ENCODE measurements around the gene STX8. TPM values are rescaled to one million over a fixed set of nuclear protein-coding genes. Genes with fewer than 3 reads are reported as not detected.

STX8 gene
- total RNA-seq, 1 experiment from 2014 or later: 38.8 TPM

DNA sequence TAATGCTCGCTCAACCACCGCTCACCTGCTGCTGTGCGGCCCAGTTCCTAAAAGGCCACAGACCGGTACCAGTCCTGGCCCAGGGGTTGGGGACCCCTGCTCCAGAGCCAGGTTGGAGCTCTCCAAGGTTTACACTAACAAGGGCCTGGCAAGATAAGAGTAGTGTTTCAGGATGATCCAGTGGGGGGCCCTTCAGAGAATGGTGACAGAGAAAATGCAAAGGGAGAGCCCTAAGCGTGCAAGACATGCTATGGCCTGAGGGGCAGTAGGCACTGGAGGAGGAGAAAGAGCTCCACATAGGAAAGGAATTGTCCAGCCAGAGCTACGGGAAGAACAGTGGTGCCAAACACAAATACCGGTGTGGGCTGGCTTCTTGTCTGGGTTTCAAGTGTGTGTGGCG, 233.4 kb downstream of the STX8 start:
- ChIA-PET RAD21 (ENCODE audit: low non-redundant PET in 1 of 2, low total read pairs in 2 of 2, uncharacterized antibody in 2 of 2, unreplicated experiment in 2 of 2) (no interaction called here), CTCF (no interaction called here), POLR2A (no interaction called here)
- Histone ChIP-seq H3K4me2 (ENCODE audit: low read length) (no peak overlapping the region), H2AFZ (ENCODE audit: low read depth, low read length, poor library complexity, severe bottlenecking) (no peak overlapping the region), H3K4me3 (replicated peaks in 1 of 2; ENCODE audit: low read depth in 1 of 2, low read length in 2 of 2) (no peak overlapping the region), H3K79me2 (ENCODE audit: insufficient read depth, low read length) (no peaks in the 10 kb centered on the region), H3K4me1 (ENCODE audit: control insufficient read depth in 1 of 2, insufficient read depth in 2 of 2, low read length in 2 of 2) (no peaks in the 10 kb centered on the region), H3K9ac (ENCODE audit: low read length) (no peak overlapping the region), H3K9me2 (ENCODE audit: insufficient read depth) (no peaks in the 10 kb centered on the region), H3K27ac (ENCODE audit: low read depth, low read length) (no peak overlapping the region), H3K9me3 (ENCODE audit: control insufficient read depth in 1 of 2, insufficient read depth in 1 of 2, low read depth in 1 of 2, low read length in 2 of 2) (no peaks in the 10 kb centered on the region), H3K36me3 (ENCODE audit: control insufficient read depth in 1 of 2, insufficient read depth in 2 of 2, low read length in 2 of 2) (no peaks in the 10 kb centered on the region), H4K20me1 (ENCODE audit: insufficient read depth) (no peaks in the 10 kb centered on the region), H3K27me3 (ENCODE audit: insufficient read depth, low read length) (no peaks in the 10 kb centered on the region)
- ATAC-seq (no peak), DNase-seq (ENCODE audit: low read depth, low spot score) (no peak)
- intact Hi-C loops (cut with micrococcal nuclease): no loop called here
- BruUV-seq (replicated peaks): no TSS peak
- TF ChIP-seq, protein P1, sequence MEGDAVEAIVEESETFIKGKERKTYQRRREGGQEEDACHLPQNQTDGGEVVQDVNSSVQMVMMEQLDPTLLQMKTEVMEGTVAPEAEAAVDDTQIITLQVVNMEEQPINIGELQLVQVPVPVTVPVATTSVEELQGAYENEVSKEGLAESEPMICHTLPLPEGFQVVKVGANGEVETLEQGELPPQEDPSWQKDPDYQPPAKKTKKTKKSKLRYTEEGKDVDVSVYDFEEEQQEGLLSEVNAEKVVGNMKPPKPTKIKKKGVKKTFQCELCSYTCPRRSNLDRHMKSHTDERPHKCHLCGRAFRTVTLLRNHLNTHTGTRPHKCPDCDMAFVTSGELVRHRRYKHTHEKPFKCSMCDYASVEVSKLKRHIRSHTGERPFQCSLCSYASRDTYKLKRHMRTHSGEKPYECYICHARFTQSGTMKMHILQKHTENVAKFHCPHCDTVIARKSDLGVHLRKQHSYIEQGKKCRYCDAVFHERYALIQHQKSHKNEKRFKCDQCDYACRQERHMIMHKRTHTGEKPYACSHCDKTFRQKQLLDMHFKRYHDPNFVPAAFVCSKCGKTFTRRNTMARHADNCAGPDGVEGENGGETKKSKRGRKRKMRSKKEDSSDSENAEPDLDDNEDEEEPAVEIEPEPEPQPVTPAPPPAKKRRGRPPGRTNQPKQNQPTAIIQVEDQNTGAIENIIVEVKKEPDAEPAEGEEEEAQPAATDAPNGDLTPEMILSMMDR (IDR thresholded peaks at IDR 0.05 in 2 of 3, conservative IDR thresholded peaks at IDR 0.05 in 1 of 3; ENCODE audit: borderline replicate concordance in 1 of 3, insufficient read depth in 1 of 3, low read depth in 2 of 3, low read length in 2 of 3): no peak
- TF ChIP-seq SRF (IDR thresholded peaks at IDR 0.05; ENCODE audit: low read depth): no peak
- TF ChIP-seq, protein P2, sequence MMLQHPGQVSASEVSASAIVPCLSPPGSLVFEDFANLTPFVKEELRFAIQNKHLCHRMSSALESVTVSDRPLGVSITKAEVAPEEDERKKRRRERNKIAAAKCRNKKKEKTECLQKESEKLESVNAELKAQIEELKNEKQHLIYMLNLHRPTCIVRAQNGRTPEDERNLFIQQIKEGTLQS (IDR thresholded peaks at IDR 0.05): no peak

DNA sequence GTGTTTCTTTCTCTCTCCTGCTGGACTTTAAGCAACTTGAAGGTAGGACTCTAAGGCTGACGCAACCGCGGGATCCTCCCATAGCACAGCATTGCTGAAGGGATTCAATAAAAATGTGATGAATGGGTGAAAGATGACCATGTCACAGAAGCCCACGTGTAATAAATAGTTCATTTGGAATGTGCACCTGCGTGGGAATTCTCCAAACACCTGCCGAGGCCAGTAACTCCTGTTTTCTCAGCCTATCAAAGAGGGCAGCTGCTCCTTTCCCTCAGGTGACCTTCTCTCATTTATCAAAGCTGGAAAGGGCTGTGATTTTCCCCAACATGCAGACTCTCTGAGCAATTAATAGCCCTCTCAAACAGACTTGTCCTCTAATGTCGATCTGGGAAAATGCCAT, 235.7 kb downstream of the STX8 start:
- intact Hi-C loops (cut with micrococcal nuclease): no loop called here
- Histone ChIP-seq H2AFZ (ENCODE audit: low read depth, low read length, poor library complexity, severe bottlenecking) (no peak overlapping the region), H3K4me2 (ENCODE audit: low read length) (no peak overlapping the region), H3K9me3 (ENCODE audit: control insufficient read depth in 1 of 2, insufficient read depth in 1 of 2, low read depth in 1 of 2, low read length in 2 of 2) (peaks cover 0 to 4% of the 10 kb centered on the region in 2 experiments; a peak in 2 of 4 replicates), H4K20me1 (ENCODE audit: insufficient read depth) (no peaks in the 10 kb centered on the region), H3K36me3 (ENCODE audit: control insufficient read depth in 1 of 2, insufficient read depth in 2 of 2, low read length in 2 of 2) (no peaks in the 10 kb centered on the region), H3K4me1 (ENCODE audit: control insufficient read depth in 1 of 2, insufficient read depth in 2 of 2, low read length in 2 of 2) (peaks cover 0 to 2% of the 10 kb centered on the region in 2 experiments; a peak in 1 of 4 replicates), H3K27me3 (ENCODE audit: insufficient read depth, low read length) (no peaks in the 10 kb centered on the region), H3K79me2 (ENCODE audit: insufficient read depth, low read length) (no peaks in the 10 kb centered on the region), H3K9me2 (ENCODE audit: insufficient read depth) (no peaks in the 10 kb centered on the region), H3K27ac (ENCODE audit: low read depth, low read length) (no peak overlapping the region), H3K4me3 (replicated peaks in 1 of 2; ENCODE audit: low read depth in 1 of 2, low read length in 2 of 2) (no peak overlapping the region), H3K9ac (ENCODE audit: low read length) (no peak overlapping the region)
- no TSS peak for BruUV-seq (replicated peaks)
- RAD21 ChIA-PET (ENCODE audit: low non-redundant PET in 1 of 2, low total read pairs in 2 of 2, uncharacterized antibody in 2 of 2, unreplicated experiment in 2 of 2): no interaction called here
- CTCF ChIA-PET: no interaction called here
- POLR2A ChIA-PET: no interaction called here
- ATAC-seq: no peak
- DNase-seq (ENCODE audit: low read depth, low spot score): no peak
- TF ChIP-seq, protein P2 (IDR thresholded peaks at IDR 0.05): no peak
- TF ChIP-seq, protein P1 (IDR thresholded peaks at IDR 0.05 in 2 of 3, conservative IDR thresholded peaks at IDR 0.05 in 1 of 3; ENCODE audit: borderline replicate concordance in 1 of 3, insufficient read depth in 1 of 3, low read depth in 2 of 3, low read length in 2 of 3): no peak
- TF ChIP-seq TCF7L2 (IDR thresholded peaks at IDR 0.05; ENCODE audit: borderline replicate concordance, extremely low read depth, insufficient read depth, insufficient read length): no peak
- TF ChIP-seq ZBTB33 (IDR thresholded peaks at IDR 0.05; ENCODE audit: extremely low read depth, insufficient replicate concordance, low read length): no peak
- no peak for TF ChIP-seq ELF1 (IDR thresholded peaks at IDR 0.05; ENCODE audit: borderline replicate concordance, low read depth)
- no peak for TF ChIP-seq CEBPB (IDR thresholded peaks at IDR 0.05; ENCODE audit: low read depth)
